HepG2 (cell line): Measurements from ENCODE around the gene DENND11. TPM values are rescaled to one million over a fixed set of nuclear protein-coding genes. Genes with fewer than 3 reads are reported as not detected.

Experiments used
- CEBPG ChIP-seq: IDR thresholded peaks from 2 replicates; pipeline ENCODE4 v1.6.1; 2016
- HNF4A ChIP-seq: sonication (generic); formaldehyde crosslinking; IDR thresholded peaks from 2 replicates; pipeline ENCODE4 v1.4.0; 2020; ENCODE audit warnings: missing genetic modification reagents
- MEIS2 ChIP-seq: sonication (generic); formaldehyde crosslinking; IDR thresholded peaks from 2 replicates; pipeline ENCODE4 v1.9.0; 2021; ENCODE audit warnings: mild to moderate bottlenecking, missing genetic modification reagents
- MLLT10 ChIP-seq: sonication (generic); formaldehyde crosslinking; IDR thresholded peaks from 2 replicates; pipeline ENCODE4 v1.4.0; 2020; ENCODE audit warnings: missing genetic modification reagents
- NFKB2 ChIP-seq: sonication (generic); formaldehyde crosslinking; IDR thresholded peaks from 2 replicates; pipeline ENCODE4 v1.4.0; 2020; ENCODE audit warnings: missing genetic modification reagents, borderline replicate concordance
- NONO ChIP-seq, 2 experiments: fragments of 450-650 bp in 1 of 2; sonication (generic) in 1 of 2; formaldehyde crosslinking in 1 of 2; IDR thresholded peaks in 1 of 2; conservative IDR thresholded peaks in 1 of 2; 2 replicates each; pipeline versions ENCODE4 v1.6.1 to v1.8.0; 2017 to 2022; ENCODE audit warnings: mild to moderate bottlenecking in 1 of 2, missing genetic modification reagents in 1 of 2, moderate library complexity in 1 of 2
- ONECUT2 ChIP-seq: sonication (generic); formaldehyde crosslinking; IDR thresholded peaks from 2 replicates; pipeline ENCODE4 v1.4.0; 2020; ENCODE audit warnings: missing genetic modification reagents
- RBM39 ChIP-seq: fragments of 200-400 bp; formaldehyde crosslinking; IDR thresholded peaks from one replicate; pipeline ENCODE4 v1.6.1; 2018; ENCODE audit warnings: antibody characterized with exemption, mild to moderate bottlenecking, low read depth, low read length; ENCODE audit not compliant: poor library complexity, severe bottlenecking
- RNF2 ChIP-seq: fragments of 450-650 bp; conservative IDR thresholded peaks from 2 replicates; pipeline ENCODE4 v1.6.1; 2016; ENCODE audit warnings: low read depth
- SNAI1 ChIP-seq: sonication (generic); formaldehyde crosslinking; IDR thresholded peaks from 2 replicates; pipeline ENCODE4 v1.5.0; 2020; ENCODE audit warnings: mild to moderate bottlenecking, missing genetic modification reagents, borderline replicate concordance
- SP140L ChIP-seq: sonication (generic); formaldehyde crosslinking; IDR thresholded peaks from 2 replicates; pipeline ENCODE4 v1.4.0; 2020; ENCODE audit warnings: missing genetic modification reagents, borderline replicate concordance
- TARDBP ChIP-seq: sonication (generic); formaldehyde crosslinking; IDR thresholded peaks from 2 replicates; pipeline ENCODE4 v1.8.0; 2022; ENCODE audit warnings: mild to moderate bottlenecking, missing genetic modification reagents
- THAP11 ChIP-seq: IDR thresholded peaks from 2 replicates; pipeline ENCODE4 v1.6.1; 2016; ENCODE audit warnings: missing biosample characterization, missing genetic modification reagents
- TOE1 ChIP-seq: sonication (generic); formaldehyde crosslinking; IDR thresholded peaks from 2 replicates; pipeline ENCODE4 v1.4.0; 2020; ENCODE audit warnings: mild to moderate bottlenecking, missing genetic modification reagents
- YY1 ChIP-seq: IDR thresholded peaks from 2 replicates; pipeline ENCODE4 v1.6.1; 2011; ENCODE audit warnings: low read length, low read depth, moderate library complexity, mild to moderate bottlenecking; ENCODE audit not compliant: insufficient read depth, insufficient replicate concordance
- ZNF329 ChIP-seq: sonication (generic); formaldehyde crosslinking; IDR thresholded peaks from 2 replicates; pipeline ENCODE4 v1.9.0; 2021; ENCODE audit warnings: low read depth, mild to moderate bottlenecking, missing genetic modification reagents
- ZNF333 ChIP-seq: sonication (generic); formaldehyde crosslinking; IDR thresholded peaks from 2 replicates; pipeline ENCODE4 v1.4.0; 2020; ENCODE audit warnings: mild to moderate bottlenecking, missing genetic modification reagents, borderline replicate concordance
- ZNF335 ChIP-seq: sonication (generic); formaldehyde crosslinking; IDR thresholded peaks from 2 replicates; pipeline ENCODE4 v1.4.0; 2020; ENCODE audit warnings: missing genetic modification reagents
- ZNF441 ChIP-seq: sonication (generic); formaldehyde crosslinking; IDR thresholded peaks from 2 replicates; pipeline ENCODE4 v1.7.0; 2021; ENCODE audit warnings: missing genetic modification reagents, borderline replicate concordance
- ZNF558 ChIP-seq: sonication (generic); formaldehyde crosslinking; IDR thresholded peaks from 2 replicates; pipeline ENCODE4 v1.9.0; 2022; ENCODE audit warnings: mild to moderate bottlenecking, missing genetic modification reagents, borderline replicate concordance
- ZNF570 ChIP-seq: sonication (generic); formaldehyde crosslinking; IDR thresholded peaks from 2 replicates; pipeline ENCODE4 v1.4.0; 2020; ENCODE audit warnings: mild to moderate bottlenecking, missing genetic modification reagents, borderline replicate concordance
- ZNF7 ChIP-seq: IDR thresholded peaks from 2 replicates; pipeline ENCODE4 v1.6.1; 2016; ENCODE audit warnings: missing biosample characterization, missing genetic modification reagents
- ZNF775 ChIP-seq: sonication (generic); formaldehyde crosslinking; IDR thresholded peaks from 2 replicates; pipeline ENCODE4 v1.4.0; 2020; ENCODE audit warnings: missing genetic modification reagents, mild to moderate bottlenecking, moderate library complexity, borderline replicate concordance
- ZNF839 ChIP-seq: sonication (generic); formaldehyde crosslinking; IDR thresholded peaks from 2 replicates; pipeline ENCODE4 v1.4.0; 2020; ENCODE audit warnings: missing genetic modification reagents, mild to moderate bottlenecking, borderline replicate concordance
- ZNF850 ChIP-seq: sonication (generic); formaldehyde crosslinking; conservative IDR thresholded peaks from 2 replicates; pipeline ENCODE4 v1.9.0; 2021; ENCODE audit warnings: mild to moderate bottlenecking, missing genetic modification reagents
- polyA plus RNA-seq, 8 experiments: library from polyadenylated mRNA; depleted of rRNA in 3 of 8; stranded (reverse) in 7 of 8; unstranded in 1 of 8; fragments of >200 nt; fragmentation: Illumina TruSeq in 4 of 8; extraction: Trizol in 4 of 8; gene quantifications; 2 replicates each; pipeline versions ENCODE4 v1.2.1 to v1.2.3, GENCODE V29; 2011 to 2016; ENCODE audit warnings: low read depth in 4 of 8, missing spikeins in 1 of 8, mixed read lengths in 1 of 8; ENCODE audit not compliant: insufficient read depth in 1 of 8
- total RNA-seq, 5 experiments: library from RNA; depleted of rRNA; stranded (reverse); fragments of >200 nt; fragmentation: Illumina TruSeq; extraction: Trizol; gene quantifications; 2 replicates each; pipeline ENCODE4 v1.2.3, GENCODE V29; 2016; ENCODE audit warnings: low read depth in 1 of 5
- TF ChIP-seq, protein P1 (sequence below): sonication (generic); formaldehyde crosslinking; IDR thresholded peaks from 2 replicates; pipeline ENCODE4 v1.5.0; 2020; ENCODE audit warnings: mild to moderate bottlenecking, missing genetic modification reagents
- TF ChIP-seq, protein P2 (sequence below): IDR thresholded peaks from 2 replicates; pipeline ENCODE4 v1.6.1; 2016; ENCODE audit warnings: mild to moderate bottlenecking, missing biosample characterization, missing genetic modification reagents
- TF ChIP-seq, protein P3 (sequence below): sonication (generic); formaldehyde crosslinking; IDR thresholded peaks from 2 replicates; pipeline ENCODE4 v1.4.0; 2020; ENCODE audit warnings: missing genetic modification reagents

DENND11 gene
- total and polyA plus RNA-seq, 2 of the 13 experiments (the other 11 are each of a cell fraction or from before 2014, with no cell fraction given), result 7.1 to 10.5 TPM

DNA sequence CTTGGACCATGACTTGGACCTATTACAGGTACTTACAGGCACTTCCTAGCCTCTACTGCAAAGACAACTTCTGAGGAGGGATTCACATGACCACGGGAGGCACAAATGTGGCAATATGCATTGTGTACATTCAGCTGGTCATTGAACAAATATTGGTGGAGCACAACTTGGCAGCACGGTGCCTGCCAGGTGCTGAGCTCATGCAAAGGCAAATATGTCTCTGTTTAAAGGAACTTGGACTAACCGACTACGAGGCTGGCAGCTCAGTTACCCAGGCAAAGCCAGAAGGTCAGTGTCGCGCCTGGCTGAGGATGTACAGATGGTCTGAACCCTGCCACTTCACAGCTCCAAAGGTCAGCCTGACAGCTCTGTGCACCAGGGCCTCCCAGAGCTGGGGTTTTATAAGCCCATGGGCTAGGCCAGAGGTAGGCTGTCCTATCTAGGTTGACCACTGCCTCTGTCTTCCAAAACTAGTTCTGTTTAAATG, 6.1 kb downstream of the DENND11 start (continued):
- TF ChIP-seq ZNF441 (CRISPR knock-in tag), result no peak
- no peak for TF ChIP-seq MLLT10
- 0 out of 2 replicates have a peak, but pooled peaks have one; percentile 7 for TF ChIP-seq ZNF7
- TF ChIP-seq, protein P1, sequence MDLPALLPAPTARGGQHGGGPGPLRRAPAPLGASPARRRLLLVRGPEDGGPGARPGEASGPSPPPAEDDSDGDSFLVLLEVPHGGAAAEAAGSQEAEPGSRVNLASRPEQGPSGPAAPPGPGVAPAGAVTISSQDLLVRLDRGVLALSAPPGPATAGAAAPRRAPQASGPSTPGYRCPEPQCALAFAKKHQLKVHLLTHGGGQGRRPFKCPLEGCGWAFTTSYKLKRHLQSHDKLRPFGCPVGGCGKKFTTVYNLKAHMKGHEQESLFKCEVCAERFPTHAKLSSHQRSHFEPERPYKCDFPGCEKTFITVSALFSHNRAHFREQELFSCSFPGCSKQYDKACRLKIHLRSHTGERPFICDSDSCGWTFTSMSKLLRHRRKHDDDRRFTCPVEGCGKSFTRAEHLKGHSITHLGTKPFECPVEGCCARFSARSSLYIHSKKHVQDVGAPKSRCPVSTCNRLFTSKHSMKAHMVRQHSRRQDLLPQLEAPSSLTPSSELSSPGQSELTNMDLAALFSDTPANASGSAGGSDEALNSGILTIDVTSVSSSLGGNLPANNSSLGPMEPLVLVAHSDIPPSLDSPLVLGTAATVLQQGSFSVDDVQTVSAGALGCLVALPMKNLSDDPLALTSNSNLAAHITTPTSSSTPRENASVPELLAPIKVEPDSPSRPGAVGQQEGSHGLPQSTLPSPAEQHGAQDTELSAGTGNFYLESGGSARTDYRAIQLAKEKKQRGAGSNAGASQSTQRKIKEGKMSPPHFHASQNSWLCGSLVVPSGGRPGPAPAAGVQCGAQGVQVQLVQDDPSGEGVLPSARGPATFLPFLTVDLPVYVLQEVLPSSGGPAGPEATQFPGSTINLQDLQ (CRISPR knock-in tag), result no peak
- no peak for TF ChIP-seq ZNF333 (CRISPR knock-in tag)
- no peak for TF ChIP-seq RBM39
- TF ChIP-seq ZNF850 (CRISPR knock-in tag), result no peak
- no peak for TF ChIP-seq RNF2
- no peak for TF ChIP-seq YY1
- no peak for TF ChIP-seq ZNF839 (CRISPR knock-in tag)
- TF ChIP-seq MEIS2 (CRISPR knock-in tag), result no peak
- TF ChIP-seq TOE1, result no peak
- no peak for TF ChIP-seq SP140L (CRISPR knock-in tag)
- peak; percentile 60; the same call in 1 of the 2 replicates for TF ChIP-seq ZNF335
- TF ChIP-seq CEBPG, result peak; percentile 75
- TF ChIP-seq ONECUT2 (CRISPR knock-in tag), result no peak
- TF ChIP-seq ZNF329 (CRISPR knock-in tag), result no peak
- no peak for TF ChIP-seq NONO (IDR thresholded peaks at IDR 0.05)
- TF ChIP-seq NONO (CRISPR knock-in tag; conservative IDR thresholded peaks at IDR 0.05), result no peak; the same call in 1 of the 2 replicates
- no peak for TF ChIP-seq NFKB2 (CRISPR knock-in tag)
- TF ChIP-seq, protein P2, sequence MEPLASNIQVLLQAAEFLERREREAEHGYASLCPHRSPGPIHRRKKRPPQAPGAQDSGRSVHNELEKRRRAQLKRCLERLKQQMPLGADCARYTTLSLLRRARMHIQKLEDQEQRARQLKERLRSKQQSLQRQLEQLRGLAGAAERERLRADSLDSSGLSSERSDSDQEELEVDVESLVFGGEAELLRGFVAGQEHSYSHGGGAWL, result no peak
- TF ChIP-seq ZNF775, result no peak
- TF ChIP-seq HNF4A, result peak; percentile 91
- TF ChIP-seq SNAI1, result peak; percentile 55; the same call in 1 of the 2 replicates
- no peak for TF ChIP-seq ZNF570 (CRISPR knock-in tag)
- TF ChIP-seq, protein P3, sequence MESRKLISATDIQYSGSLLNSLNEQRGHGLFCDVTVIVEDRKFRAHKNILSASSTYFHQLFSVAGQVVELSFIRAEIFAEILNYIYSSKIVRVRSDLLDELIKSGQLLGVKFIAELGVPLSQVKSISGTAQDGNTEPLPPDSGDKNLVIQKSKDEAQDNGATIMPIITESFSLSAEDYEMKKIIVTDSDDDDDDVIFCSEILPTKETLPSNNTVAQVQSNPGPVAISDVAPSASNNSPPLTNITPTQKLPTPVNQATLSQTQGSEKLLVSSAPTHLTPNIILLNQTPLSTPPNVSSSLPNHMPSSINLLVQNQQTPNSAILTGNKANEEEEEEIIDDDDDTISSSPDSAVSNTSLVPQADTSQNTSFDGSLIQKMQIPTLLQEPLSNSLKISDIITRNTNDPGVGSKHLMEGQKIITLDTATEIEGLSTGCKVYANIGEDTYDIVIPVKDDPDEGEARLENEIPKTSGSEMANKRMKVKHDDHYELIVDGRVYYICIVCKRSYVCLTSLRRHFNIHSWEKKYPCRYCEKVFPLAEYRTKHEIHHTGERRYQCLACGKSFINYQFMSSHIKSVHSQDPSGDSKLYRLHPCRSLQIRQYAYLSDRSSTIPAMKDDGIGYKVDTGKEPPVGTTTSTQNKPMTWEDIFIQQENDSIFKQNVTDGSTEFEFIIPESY (CRISPR knock-in tag), result 0 out of 2 replicates have a peak, but pooled peaks have one; percentile 20
- peak; percentile 61 for TF ChIP-seq THAP11 (CRISPR knock-in tag)
- TF ChIP-seq ZNF558 (CRISPR knock-in tag), result no peak
- peak; percentile 55; the same call in 1 of the 2 replicates for TF ChIP-seq TARDBP (CRISPR knock-in tag)
